ENCODE data around the gene CETP.

Gene CETP

GRCh38 chr16:56961851-56962281 is at the start of gene CETP:
TSS of gene CETP (plus strand) at chr16:56961950. CDS start at chr16:56961980, 30 bp downstream.
- Histone ChIP-seq H3K36me3 (ENCODE audit: insufficient read depth, low read length) (no peaks in the 10 kb centered on the region), H3K4me1 (ENCODE audit: insufficient read depth, low read length) (peaks cover 6% of the 10 kb centered on the region), H3K9me3 (ENCODE audit: low read length) (no peaks in the 10 kb centered on the region), H3K4me3 (ENCODE audit: low read depth in 1 of 2, low read length in 2 of 2) (no peak within 1 kb of the TSS), H3K27me3 (ENCODE audit: control insufficient read depth in 1 of 2, insufficient read depth in 2 of 2, low read length in 2 of 2) (no peaks in the 10 kb centered on the region), H3K27ac (ENCODE audit: low read depth, low read length) (no peak within 1 kb of the TSS), H3K9ac (ENCODE audit: low read length) (no peak within 1 kb of the TSS)

DNA sequence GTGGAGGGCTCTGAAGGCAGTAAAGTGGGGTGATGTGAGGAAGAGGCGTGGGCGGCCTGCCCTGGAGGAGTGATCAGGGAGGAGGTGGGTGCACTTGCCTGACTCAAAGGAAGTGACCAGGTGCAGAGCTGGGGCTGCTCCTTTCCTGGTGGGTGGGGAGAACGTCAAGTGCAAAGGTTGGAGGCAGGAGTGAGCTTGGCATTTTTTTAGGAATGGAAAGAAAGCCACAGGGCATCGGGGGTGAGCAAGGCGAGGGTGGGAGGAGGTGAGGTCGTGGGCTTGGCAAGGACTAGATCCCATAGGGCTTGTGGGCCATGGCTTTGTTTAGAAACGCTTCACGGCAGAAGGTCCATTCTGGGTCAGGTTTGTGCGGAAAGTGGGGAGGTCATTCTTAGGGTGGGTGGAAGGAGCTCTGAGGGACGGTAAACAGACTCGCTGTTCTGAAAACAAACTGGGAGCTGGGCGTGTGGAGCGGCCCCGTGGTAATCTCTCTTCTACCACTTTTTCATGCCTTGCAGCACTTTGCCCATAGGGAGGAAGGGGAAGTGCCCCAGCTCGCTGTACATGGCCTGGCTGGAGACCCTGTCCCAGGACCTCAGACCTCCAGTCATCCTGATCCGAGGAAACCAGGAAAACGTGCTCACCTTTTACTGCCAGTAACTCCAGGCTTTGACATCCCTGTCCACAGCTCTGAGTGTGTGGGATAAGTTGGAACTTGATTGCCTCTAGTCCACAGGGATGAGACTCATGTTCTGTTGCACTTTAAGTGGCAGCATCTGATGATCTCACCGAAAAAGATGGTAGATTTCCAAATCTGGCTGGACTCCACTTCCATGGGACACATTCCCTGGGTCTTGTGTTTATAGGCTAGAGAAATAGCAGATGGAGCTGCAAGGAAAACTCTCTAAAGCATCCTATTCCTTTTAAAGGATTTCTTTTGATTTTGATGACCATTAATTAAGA is 48.7 kb upstream of the CETP start:
- Histone ChIP-seq H3K4me1 (ENCODE audit: insufficient read depth, low read length) (no peaks in the 10 kb centered on the region), H3K4me3 (ENCODE audit: low read depth in 1 of 2, low read length in 2 of 2) (no peak overlapping the region), H3K9ac (ENCODE audit: low read length) (no peak overlapping the region), H3K36me3 (ENCODE audit: insufficient read depth, low read length) (no peaks in the 10 kb centered on the region), H3K27ac (ENCODE audit: low read depth, low read length) (no peak overlapping the region), H3K9me3 (ENCODE audit: low read length) (no peaks in the 10 kb centered on the region), H3K27me3 (ENCODE audit: control insufficient read depth in 1 of 2, insufficient read depth in 2 of 2, low read length in 2 of 2) (no peaks in the 10 kb centered on the region)

DNA sequence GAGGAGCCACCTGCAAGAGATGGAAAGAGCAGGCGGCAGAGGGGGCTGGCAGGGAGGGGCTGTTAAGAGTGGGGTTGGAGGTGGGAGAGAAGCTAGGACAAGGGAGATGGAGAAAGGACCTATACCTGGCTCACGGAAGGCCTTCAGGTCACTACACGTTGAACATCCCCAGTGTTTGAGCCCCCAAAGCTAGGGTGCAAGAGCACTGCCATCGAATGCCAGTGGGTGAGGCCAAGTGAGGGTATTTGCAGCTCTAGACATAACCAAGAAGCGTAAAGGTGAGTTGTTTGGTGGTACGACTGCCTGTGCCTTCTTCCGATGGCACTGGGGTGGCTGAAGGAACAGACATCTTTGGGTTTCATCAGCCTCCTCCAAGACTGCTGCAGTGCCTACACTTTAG is 46.9 kb upstream of the CETP start:
- H3K9me3 ChIP-seq (ENCODE audit: low read length) = no peaks in the 10 kb centered on the region
- H3K27me3 ChIP-seq (ENCODE audit: control insufficient read depth in 1 of 2, insufficient read depth in 2 of 2, low read length in 2 of 2) = no peaks in the 10 kb centered on the region
- H3K27ac ChIP-seq (ENCODE audit: low read depth, low read length) = no peak overlapping the region
- no peaks in the 10 kb centered on the region for H3K36me3 ChIP-seq (ENCODE audit: insufficient read depth, low read length)
- H3K9ac ChIP-seq (ENCODE audit: low read length) = no peak overlapping the region
- no peaks in the 10 kb centered on the region for H3K4me1 ChIP-seq (ENCODE audit: insufficient read depth, low read length)
- H3K4me3 ChIP-seq (ENCODE audit: low read depth in 1 of 2, low read length in 2 of 2) = no peak overlapping the region

- Histone ChIP-seq H3K27me3 (ENCODE audit: control insufficient read depth in 1 of 2, insufficient read depth in 2 of 2, low read length in 2 of 2) (no peaks in the 10 kb centered on the region), H3K9ac (ENCODE audit: low read length) (no peak overlapping the region), H3K4me1 (ENCODE audit: insufficient read depth, low read length) (no peaks in the 10 kb centered on the region), H3K27ac (ENCODE audit: low read depth, low read length) (no peak overlapping the region), H3K36me3 (ENCODE audit: insufficient read depth, low read length) (no peaks in the 10 kb centered on the region), H3K9me3 (ENCODE audit: low read length) (no peaks in the 10 kb centered on the region), H3K4me3 (ENCODE audit: low read depth in 1 of 2, low read length in 2 of 2) (no peak overlapping the region)
Measured at GRCh38 chr16:56915336-56916119, 46.2 kb upstream of the CETP start.

DNA sequence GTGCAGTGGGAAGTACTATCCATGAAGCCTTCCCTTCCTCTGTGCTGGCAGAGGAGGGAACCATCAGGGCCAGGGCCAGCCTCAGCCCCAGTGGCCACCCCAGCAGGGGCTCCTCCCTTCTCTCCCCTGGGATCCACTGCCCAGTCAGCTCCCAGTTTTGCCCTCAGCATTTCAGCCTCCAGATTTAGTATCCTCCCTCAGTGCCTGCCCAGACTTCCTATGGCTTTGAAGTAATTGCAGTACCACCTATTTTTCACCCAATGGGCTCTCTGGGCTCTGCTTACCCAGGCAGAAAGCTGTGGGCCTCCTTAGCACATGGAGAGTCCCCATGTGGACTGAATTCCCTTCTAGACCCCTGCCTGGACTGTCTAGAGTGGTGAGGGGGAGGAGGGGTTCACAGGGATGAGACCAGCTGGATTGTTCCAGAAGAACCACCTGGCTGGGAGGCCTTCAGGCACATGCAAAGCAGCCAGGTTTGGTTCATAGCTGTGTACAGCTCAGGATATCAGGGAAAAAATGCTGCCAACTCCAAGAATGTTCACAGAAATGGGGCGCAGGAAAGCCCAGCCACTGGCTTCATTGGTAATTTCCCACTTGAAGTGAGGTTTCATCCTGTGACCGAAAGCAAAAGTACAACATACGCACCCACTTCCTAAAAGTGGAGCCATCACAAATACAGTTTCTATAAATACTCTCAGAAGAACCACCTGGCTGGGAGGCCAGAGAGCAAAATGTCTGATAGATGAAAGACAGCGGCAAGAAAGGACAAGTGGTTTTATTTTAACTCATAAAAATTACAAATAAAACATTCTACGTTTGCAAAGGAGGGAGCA is 45.0 kb upstream of the CETP start:
- H3K4me3 ChIP-seq (ENCODE audit: low read depth in 1 of 2, low read length in 2 of 2) = no peak overlapping the region
- H3K9me3 ChIP-seq (ENCODE audit: low read length) = no peaks in the 10 kb centered on the region
- H3K9ac ChIP-seq (ENCODE audit: low read length) = no peak overlapping the region
- no peak overlapping the region for H3K27ac ChIP-seq (ENCODE audit: low read depth, low read length)
- H3K36me3 ChIP-seq (ENCODE audit: insufficient read depth, low read length) = no peaks in the 10 kb centered on the region
- no peaks in the 10 kb centered on the region for H3K27me3 ChIP-seq (ENCODE audit: control insufficient read depth in 1 of 2, insufficient read depth in 2 of 2, low read length in 2 of 2)
- no peaks in the 10 kb centered on the region for H3K4me1 ChIP-seq (ENCODE audit: insufficient read depth, low read length)

DNA sequence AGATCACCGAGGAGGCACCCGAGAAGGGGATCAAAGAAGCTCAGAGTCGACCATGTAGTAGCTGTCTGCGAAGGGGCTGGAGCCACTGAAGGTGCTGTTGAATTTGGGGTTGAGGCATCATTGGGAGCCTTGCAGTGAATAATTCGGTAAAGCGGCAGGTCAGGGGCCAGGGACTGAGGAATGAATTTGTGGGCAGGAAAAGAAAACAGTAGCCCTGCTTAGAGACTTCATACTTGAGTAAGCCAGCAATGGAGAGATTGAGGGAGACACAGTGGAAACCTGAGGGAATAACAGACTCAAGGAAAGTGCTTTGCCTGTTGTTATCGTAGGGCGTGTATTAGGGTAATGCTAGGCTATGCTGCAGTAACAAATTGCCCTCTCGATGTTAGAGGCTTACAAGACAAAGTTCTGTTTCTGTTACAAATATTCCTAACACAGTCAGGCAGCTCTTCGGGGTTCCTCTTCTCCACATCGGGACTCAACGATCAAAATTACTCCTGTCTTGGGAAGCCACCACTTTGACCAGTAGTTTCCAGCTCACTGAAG is 43.2 kb upstream of the CETP start:
- H3K4me1 ChIP-seq (ENCODE audit: insufficient read depth, low read length) = no peaks in the 10 kb centered on the region
- H3K9ac ChIP-seq (ENCODE audit: low read length) = no peak overlapping the region
- H3K4me3 ChIP-seq (ENCODE audit: low read depth in 1 of 2, low read length in 2 of 2) = no peak overlapping the region
- no peak overlapping the region for H3K27ac ChIP-seq (ENCODE audit: low read depth, low read length)
- no peaks in the 10 kb centered on the region for H3K36me3 ChIP-seq (ENCODE audit: insufficient read depth, low read length)
- no peaks in the 10 kb centered on the region for H3K9me3 ChIP-seq (ENCODE audit: low read length)
- no peaks in the 10 kb centered on the region for H3K27me3 ChIP-seq (ENCODE audit: control insufficient read depth in 1 of 2, insufficient read depth in 2 of 2, low read length in 2 of 2)

DNA sequence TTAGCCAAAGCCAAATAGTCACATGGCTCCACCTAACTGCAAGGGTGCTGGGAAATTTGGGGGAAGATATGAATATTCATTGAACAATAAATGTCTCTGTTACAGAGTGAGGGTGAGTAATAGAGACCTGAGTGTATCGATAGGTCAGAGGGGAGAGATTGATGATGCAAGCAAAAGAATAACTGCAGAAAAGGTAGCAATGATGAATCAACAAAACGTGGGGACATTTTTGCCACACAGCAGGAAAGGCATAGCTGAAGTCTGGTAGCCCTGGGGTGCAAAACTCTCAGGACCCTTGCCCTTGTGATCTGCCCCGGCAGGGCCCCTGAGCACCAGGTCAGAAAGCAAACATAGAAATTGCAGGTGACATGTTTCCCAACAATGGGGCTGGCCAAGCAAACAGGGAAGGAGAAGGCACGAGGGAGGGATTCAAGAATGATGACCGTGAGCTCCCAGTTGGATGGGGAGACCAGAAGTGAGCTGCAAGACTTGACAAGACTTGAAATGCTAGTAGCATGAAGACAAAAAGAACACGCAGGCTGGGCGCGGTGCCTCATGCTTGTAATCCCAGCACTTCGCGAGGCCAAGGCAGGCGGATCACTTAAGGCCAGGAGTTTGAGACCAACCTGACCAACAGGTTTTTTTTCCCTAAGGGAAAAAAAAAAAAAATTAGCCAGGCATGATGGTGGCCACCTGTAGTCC is 42.5 kb upstream of the CETP start:
- Histone ChIP-seq H3K9me3 (ENCODE audit: low read length) (no peaks in the 10 kb centered on the region), H3K36me3 (ENCODE audit: insufficient read depth, low read length) (no peaks in the 10 kb centered on the region), H3K27me3 (ENCODE audit: control insufficient read depth in 1 of 2, insufficient read depth in 2 of 2, low read length in 2 of 2) (no peaks in the 10 kb centered on the region), H3K4me1 (ENCODE audit: insufficient read depth, low read length) (no peaks in the 10 kb centered on the region), H3K27ac (ENCODE audit: low read depth, low read length) (no peak overlapping the region), H3K4me3 (ENCODE audit: low read depth in 1 of 2, low read length in 2 of 2) (no peak overlapping the region), H3K9ac (ENCODE audit: low read length) (no peak overlapping the region)

- Histone ChIP-seq H3K9me3 (ENCODE audit: low read length) (no peaks in the 10 kb centered on the region), H3K4me3 (ENCODE audit: low read depth in 1 of 2, low read length in 2 of 2) (no peak overlapping the region), H3K36me3 (ENCODE audit: insufficient read depth, low read length) (no peaks in the 10 kb centered on the region), H3K27me3 (ENCODE audit: control insufficient read depth in 1 of 2, insufficient read depth in 2 of 2, low read length in 2 of 2) (no peaks in the 10 kb centered on the region), H3K9ac (ENCODE audit: low read length) (no peak overlapping the region), H3K27ac (ENCODE audit: low read depth, low read length) (no peak overlapping the region), H3K4me1 (ENCODE audit: insufficient read depth, low read length) (no peaks in the 10 kb centered on the region)
Measured at GRCh38 chr16:56921571-56921970, 40.2 kb upstream of the CETP start.

GRCh38 chr16:56923481-56924091 is 38.2 kb upstream of the CETP start:
- Histone ChIP-seq H3K27ac (ENCODE audit: low read depth, low read length) (no peak overlapping the region), H3K9me3 (ENCODE audit: low read length) (no peaks in the 10 kb centered on the region), H3K4me1 (ENCODE audit: insufficient read depth, low read length) (no peaks in the 10 kb centered on the region), H3K27me3 (ENCODE audit: control insufficient read depth in 1 of 2, insufficient read depth in 2 of 2, low read length in 2 of 2) (no peaks in the 10 kb centered on the region), H3K9ac (ENCODE audit: low read length) (no peak overlapping the region), H3K36me3 (ENCODE audit: insufficient read depth, low read length) (no peaks in the 10 kb centered on the region), H3K4me3 (ENCODE audit: low read depth in 1 of 2, low read length in 2 of 2) (no peak overlapping the region)

DNA sequence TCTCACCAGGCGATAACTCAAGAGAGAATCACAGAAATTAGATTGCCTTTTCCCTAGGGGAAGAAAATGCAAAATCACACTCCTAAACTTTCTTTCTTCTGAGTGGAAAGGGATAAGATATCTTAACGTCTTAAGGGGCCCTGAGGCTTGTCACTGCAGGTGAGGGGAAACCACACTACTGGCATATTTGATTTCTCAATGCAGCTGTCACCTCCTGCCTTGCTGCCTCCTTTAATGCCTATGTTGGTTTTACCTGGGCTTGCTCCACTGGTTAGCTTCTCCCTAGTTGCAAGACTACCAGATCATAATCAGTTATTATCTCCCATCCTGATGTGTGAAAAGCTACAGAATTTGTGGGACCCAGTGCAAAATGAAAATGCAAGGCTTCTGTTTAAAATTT is 34.3 kb upstream of the CETP start:
- Histone ChIP-seq H3K9ac (ENCODE audit: low read length) (no peak overlapping the region), H3K9me3 (ENCODE audit: low read length) (no peaks in the 10 kb centered on the region), H3K4me3 (ENCODE audit: low read depth in 1 of 2, low read length in 2 of 2) (no peak overlapping the region), H3K27me3 (ENCODE audit: control insufficient read depth in 1 of 2, insufficient read depth in 2 of 2, low read length in 2 of 2) (no peaks in the 10 kb centered on the region), H3K27ac (ENCODE audit: low read depth, low read length) (no peak overlapping the region), H3K4me1 (ENCODE audit: insufficient read depth, low read length) (peaks cover 9% of the 10 kb centered on the region), H3K36me3 (ENCODE audit: insufficient read depth, low read length) (no peaks in the 10 kb centered on the region)

Data from muscle layer of colon (tissue), 2 donors.